ENCODE measurements around the gene ALKBH5.

GRCh38 chr17:18139498-18139897 lies 44.1 kb upstream of the ALKBH5 start:
- TF ChIP-seq CTCF (IDR thresholded peaks at IDR 0.05) (no peak), POLR2A (IDR thresholded peaks at IDR 0.05) (no peak)
